Liver (tissue), 9 donors: Measurements from ENCODE around the gene CDRT4. TPM values are rescaled to one million over a fixed set of nuclear protein-coding genes. Genes with fewer than 3 reads are reported as not detected.

Experiments used
- DNase-seq: peaks from one replicate; pipeline ENCODE4 v3.0.0-alpha.2; 2017; ENCODE audit warnings: low spot score
- H3K27ac ChIP-seq, 2 donors: one replicate each; pipeline ENCODE4 v1.7.0; 2013; ENCODE audit warnings: inconsistent platforms in 2 of 2, low read length in 2 of 2, control low read depth in 1 of 2, low read depth in 1 of 2, mild to moderate bottlenecking in 1 of 2
- H3K27me3 ChIP-seq, 4 donors: one replicate each; pipeline versions ENCODE4 v1.6.1 to v1.7.0; 2013; ENCODE audit warnings: low read length in 3 of 4, inconsistent platforms in 1 of 4, mild to moderate bottlenecking in 1 of 4, moderate library complexity in 1 of 4; ENCODE audit not compliant: control insufficient read depth in 4 of 4, insufficient read depth in 4 of 4
- H3K36me3 ChIP-seq, 4 donors: one replicate each; pipeline versions ENCODE4 v1.6.1 to v1.7.0; 2013; ENCODE audit warnings: low read length in 3 of 4, mild to moderate bottlenecking in 3 of 4, low read depth in 1 of 4, moderate library complexity in 1 of 4; ENCODE audit not compliant: control insufficient read depth in 4 of 4, insufficient read depth in 3 of 4
- H3K4me1 ChIP-seq, 4 donors: one replicate each; pipeline versions ENCODE4 v1.6.1 to v1.7.0; 2013; ENCODE audit warnings: low read length in 3 of 4, mild to moderate bottlenecking in 3 of 4, moderate library complexity in 1 of 4; ENCODE audit not compliant: control insufficient read depth in 4 of 4, insufficient read depth in 4 of 4
- H3K4me3 ChIP-seq, 3 donors: one replicate each; pipeline versions ENCODE4 v1.6.1 to v1.7.0; 2013; ENCODE audit warnings: low read length in 3 of 3, control low read depth in 1 of 3, low read depth in 1 of 3, mild to moderate bottlenecking in 1 of 3
- H3K9ac ChIP-seq, 2 donors: one replicate each; pipeline ENCODE4 v1.7.0; 2013; ENCODE audit warnings: low read length in 2 of 2, mild to moderate bottlenecking in 2 of 2, moderate library complexity in 2 of 2, control low read depth in 1 of 2, low read depth in 1 of 2
- H3K9me3 ChIP-seq, 4 donors: one replicate each; pipeline versions ENCODE4 v1.6.1 to v1.7.0; 2013; ENCODE audit warnings: low read length in 3 of 4; ENCODE audit not compliant: control insufficient read depth in 4 of 4
- ATF3 ChIP-seq: IDR thresholded peaks from 2 replicates; pipeline ENCODE4 v1.6.1; 2016; ENCODE audit warnings: antibody characterized with exemption
- CTCF ChIP-seq: fragments of 150-350 bp; IDR thresholded peaks from 2 replicates; pipeline ENCODE4 v1.5.1; 2017; ENCODE audit warnings: improper control_type of control experiment, low read depth, low read length; ENCODE audit not compliant: missing input control
- EGR1 ChIP-seq, 2 donors: IDR thresholded peaks; 2 replicates each; pipeline ENCODE4 v1.6.1; 2016 to 2018; ENCODE audit warnings: antibody characterized with exemption in 2 of 2, low read depth in 2 of 2
- FOXA1 ChIP-seq: IDR thresholded peaks from 2 replicates; pipeline ENCODE4 v1.6.1; 2016; ENCODE audit warnings: antibody characterized with exemption
- FOXA2 ChIP-seq: IDR thresholded peaks from 2 replicates; pipeline ENCODE4 v1.6.1; 2016; ENCODE audit warnings: antibody characterized with exemption
- GABPA ChIP-seq, 2 donors: IDR thresholded peaks in 1 of 2; conservative IDR thresholded peaks in 1 of 2; 2 replicates each; pipeline ENCODE4 v1.6.1; 2016; ENCODE audit warnings: antibody characterized with exemption in 2 of 2, mild to moderate bottlenecking in 1 of 2, moderate library complexity in 1 of 2
- HNF4A ChIP-seq, 2 donors: conservative IDR thresholded peaks; 2 replicates each; pipeline ENCODE4 v1.6.1; 2016; ENCODE audit warnings: antibody characterized with exemption in 2 of 2, mild to moderate bottlenecking in 2 of 2
- HNF4G ChIP-seq: IDR thresholded peaks from 2 replicates; pipeline ENCODE4 v1.6.1; 2016; ENCODE audit warnings: antibody characterized with exemption
- JUND ChIP-seq, 2 donors: IDR thresholded peaks; 2 replicates each; pipeline ENCODE4 v1.6.1; 2016; ENCODE audit warnings: antibody characterized with exemption in 2 of 2
- MAX ChIP-seq: IDR thresholded peaks from 2 replicates; pipeline ENCODE4 v1.6.1; 2016; ENCODE audit warnings: antibody characterized with exemption
- NR2F2 ChIP-seq: IDR thresholded peaks from 2 replicates; pipeline ENCODE4 v1.6.1; 2016; ENCODE audit warnings: antibody characterized with exemption
- REST ChIP-seq: IDR thresholded peaks from 2 replicates; pipeline ENCODE4 v1.6.1; 2016; ENCODE audit warnings: antibody characterized with exemption, mild to moderate bottlenecking
- RXRA ChIP-seq, 2 donors: IDR thresholded peaks; 2 replicates each; pipeline ENCODE4 v1.6.1; 2017 to 2018; ENCODE audit warnings: antibody characterized with exemption in 2 of 2, mild to moderate bottlenecking in 1 of 2
- SP1 ChIP-seq: IDR thresholded peaks from 2 replicates; pipeline ENCODE4 v1.6.1; 2018; ENCODE audit warnings: antibody characterized with exemption, mild to moderate bottlenecking
- TAF1 ChIP-seq: conservative IDR thresholded peaks from 2 replicates; pipeline ENCODE4 v1.6.1; 2016; ENCODE audit warnings: antibody characterized with exemption, mild to moderate bottlenecking
- YY1 ChIP-seq: IDR thresholded peaks from 2 replicates; pipeline ENCODE4 v1.6.1; 2016; ENCODE audit warnings: antibody characterized with exemption, mild to moderate bottlenecking
- ZBTB33 ChIP-seq: IDR thresholded peaks from 2 replicates; pipeline ENCODE4 v1.6.1; 2016; ENCODE audit warnings: antibody characterized with exemption
- WGBS: extraction: QIAGEN DNeasy Blood & Tissue Kit; methylation state at CpG from one replicate; pipeline ENCODE4 v1.1.7; 2013; 5-methylcytosine and 5-hydroxymethylcytosine counted together
- polyA plus RNA-seq, 2 donors: library from polyadenylated mRNA; stranded (reverse) in 1 of 2; unstranded in 1 of 2; fragments of 200-250 nt in 1 of 2; fragments of >200 nt in 1 of 2; fragmentation: Nextera tagmentation in 1 of 2; extraction: Ambion mirVana in 1 of 2; gene quantifications; one replicate each; pipeline versions ENCODE4 v1.2.1 to v1.2.3, GENCODE V29; 2013 to 2015
- total RNA-seq, 2 donors: library from RNA; depleted of rRNA; stranded (reverse); fragments of >200 nt; gene quantifications; one replicate each; pipeline ENCODE4 v1.2.3, GENCODE V29; 2014
- donor health status: healthy.
- donor health status: healthy.
- donor health status: healthy.
- donor health status: healthy.
- donor health status: healthy.

The CDRT4 gene
- total and polyA plus RNA-seq, 4 donors, result 0.43 to 3.3 (median 1.8) TPM; not detected in 1

- TF ChIP-seq REST, result no peak
- TF ChIP-seq TAF1, result no peak
Measured at GRCh38 chr17:15404106-15405057, 63.0 kb downstream of the CDRT4 start (continued).

GRCh38 chr17:15403276-15403939 is 64.0 kb downstream of the CDRT4 start:
- Histone ChIP-seq H3K9me3 (no peaks in the 10 kb centered on the region), H3K4me1 (peaks cover 0 to 10% (median 7%) of the 10 kb centered on the region in 4 donors), H3K9ac (no peak overlapping the region), H3K36me3 (no peaks in the 10 kb centered on the region), H3K27ac (no peak overlapping the region), H3K4me3 (no peak overlapping the region), H3K27me3 (no peaks in the 10 kb centered on the region)
- no peak for TF ChIP-seq RXRA (IDR thresholded peaks at IDR 0.05)
- TF ChIP-seq FOXA1, result no peak
- TF ChIP-seq ATF3, result no peak
- no peak for TF ChIP-seq HNF4G
- no peak for TF ChIP-seq TAF1
- no peak for TF ChIP-seq CTCF
- no peak for TF ChIP-seq HNF4A (conservative IDR thresholded peaks at IDR 0.05)
- no peak for TF ChIP-seq EGR1 (IDR thresholded peaks at IDR 0.05; ENCODE audit: low read depth in 2 of 2)
- TF ChIP-seq GABPA (IDR thresholded peaks at IDR 0.05 in 1 of 2, conservative IDR thresholded peaks at IDR 0.05 in 1 of 2), result no peak
- TF ChIP-seq SP1, result no peak
- TF ChIP-seq NR2F2, result no peak
- no peak for TF ChIP-seq REST
- TF ChIP-seq FOXA2, result no peak
- no peak for TF ChIP-seq JUND (IDR thresholded peaks at IDR 0.05)
- no peak for TF ChIP-seq YY1
- no peak for TF ChIP-seq ZBTB33
- no peak for TF ChIP-seq MAX
- no peak for DNase-seq
- 67% methylated on average over 3 of the region's 3 CpGs for WGBS
